SH-SY5Y (cell line): ENCODE data around the gene CSGALNACT2.

Experiments used
- GATA2 ChIP-seq: IDR thresholded peaks from 2 replicates; pipeline ENCODE4 v1.6.1; 2011; ENCODE audit warnings: mild to moderate bottlenecking, low read depth, low read length
- GATA3 ChIP-seq: IDR thresholded peaks from 2 replicates; pipeline ENCODE4 v1.6.1; 2011; ENCODE audit warnings: low read depth, mild to moderate bottlenecking, low read length, moderate library complexity

DNA sequence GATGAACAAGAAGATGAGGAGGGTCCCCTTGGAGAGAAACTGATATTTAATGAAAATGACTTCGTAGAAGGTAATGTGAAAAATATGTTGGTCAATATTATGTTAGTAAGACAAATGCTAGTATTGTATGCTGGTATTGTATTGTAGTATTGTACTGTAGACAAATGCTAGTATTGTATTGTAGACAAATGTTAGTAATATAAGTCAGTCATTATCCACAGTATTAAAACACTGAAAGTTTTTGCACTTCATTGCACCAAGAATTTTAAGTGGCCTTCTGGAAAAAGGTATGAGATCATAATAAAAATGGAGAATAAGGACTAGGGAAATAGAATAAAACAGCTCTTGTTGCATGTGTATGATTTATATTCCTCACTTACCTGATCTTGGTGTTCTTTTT is 17.5 kb downstream of the CSGALNACT2 start:
- TF ChIP-seq GATA2 (no peak), GATA3 (no peak)
